ENCODE measurements around the gene RAB20.

The RAB20 gene

DNA sequence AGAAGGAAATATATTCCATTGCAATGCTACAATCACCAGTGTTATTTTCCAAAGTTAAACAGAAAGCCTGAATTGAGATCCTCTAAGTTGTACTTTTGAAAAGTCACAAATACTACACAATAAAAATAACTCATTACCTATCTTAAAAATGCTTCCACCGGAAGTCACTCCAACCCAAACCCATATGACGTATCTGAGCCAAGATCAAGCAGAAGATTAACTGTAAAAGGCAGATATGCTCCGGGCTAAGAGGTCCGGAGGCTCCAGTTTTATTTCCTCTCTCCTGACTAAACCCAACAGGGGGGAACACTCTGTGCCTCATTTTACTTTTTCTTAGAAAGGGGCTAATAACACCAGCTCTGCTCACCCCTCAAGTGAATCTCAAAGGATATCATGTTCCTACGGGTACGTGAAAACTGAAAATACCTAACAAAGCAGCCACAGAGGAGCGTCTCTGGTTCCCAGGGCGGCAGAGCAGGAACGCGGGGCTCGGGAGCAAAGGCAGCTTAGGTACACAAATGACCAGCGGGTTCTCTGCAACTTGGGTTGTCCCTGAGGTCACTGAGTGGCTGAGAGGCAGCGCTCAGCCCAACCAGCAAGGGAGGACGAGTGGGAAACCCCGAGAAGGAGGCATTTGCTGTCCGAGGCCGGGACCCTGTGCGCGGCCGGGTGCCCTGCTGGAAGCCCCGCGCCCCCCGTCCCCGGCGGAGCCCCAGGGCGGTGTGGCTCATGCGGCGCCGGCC lies 750 bp downstream of the RAB20 start:
- H3K9me2 ChIP-seq (replicated peaks; ENCODE audit: low read depth, low read length) = no peaks in the 10 kb centered on the region
- H2AFZ ChIP-seq (ENCODE audit: low read length) = peak overlapping the region; percentile 85

DNA sequence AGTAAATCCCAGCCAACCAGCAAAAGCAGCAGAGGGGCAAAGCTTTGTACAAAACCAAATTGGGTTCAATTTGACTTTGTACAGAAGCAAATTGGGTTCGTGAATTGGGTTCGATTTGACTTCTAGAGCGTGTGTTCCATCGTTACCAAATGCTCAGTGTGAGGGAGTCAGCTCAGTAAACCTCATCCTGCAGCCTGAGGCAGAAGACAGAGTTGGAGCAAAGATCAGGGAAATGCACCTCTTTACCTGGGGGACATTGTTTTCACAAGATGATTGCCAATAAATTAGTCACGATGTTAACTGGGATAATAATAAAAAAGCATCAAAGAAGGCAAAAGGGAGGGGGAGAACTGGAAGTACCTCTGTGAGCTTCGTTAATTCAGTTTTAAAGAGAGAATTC lies 1.5 kb downstream of the RAB20 start:
- Histone ChIP-seq H3K27me3 (ENCODE audit: insufficient read depth, low read length, poor library complexity, severe bottlenecking) (no peaks in the 10 kb centered on the region), H4K20me1 (ENCODE audit: insufficient read depth, low read length, poor library complexity, severe bottlenecking) (no peaks in the 10 kb centered on the region), H3F3A (ENCODE audit: low read depth) (no peaks in the 10 kb centered on the region), H3K9me3 (ENCODE audit: insufficient read depth, low read depth, low read length) (0 out of 2 replicates have a peak, but pooled peaks cover 6% of the 10 kb centered on the region), H3K9me2 (replicated peaks; ENCODE audit: low read depth, low read length) (no peaks in the 10 kb centered on the region), H3K4me1 (ENCODE audit: insufficient read depth, low read length, poor library complexity, severe bottlenecking) (peaks cover 35% of the 10 kb centered on the region), H3K9ac (ENCODE audit: low read depth, low read length, poor library complexity, severe bottlenecking) (peak overlapping the region; percentile 74), H3K4me3 (ENCODE audit: low read length, poor library complexity, severe bottlenecking) (peak overlapping the region; percentile 79), H2AFZ (ENCODE audit: low read length) (no peak overlapping the region), H3K79me2 (ENCODE audit: insufficient read depth, low read length) (peaks cover 61% of the 10 kb centered on the region), H3K4me2 (ENCODE audit: low read depth, low read length, poor library complexity, severe bottlenecking) (peak overlapping the region; percentile 79), H3K36me3 (ENCODE audit: insufficient read depth, low read length) (no peaks in the 10 kb centered on the region)
- TF ChIP-seq, protein P1, sequence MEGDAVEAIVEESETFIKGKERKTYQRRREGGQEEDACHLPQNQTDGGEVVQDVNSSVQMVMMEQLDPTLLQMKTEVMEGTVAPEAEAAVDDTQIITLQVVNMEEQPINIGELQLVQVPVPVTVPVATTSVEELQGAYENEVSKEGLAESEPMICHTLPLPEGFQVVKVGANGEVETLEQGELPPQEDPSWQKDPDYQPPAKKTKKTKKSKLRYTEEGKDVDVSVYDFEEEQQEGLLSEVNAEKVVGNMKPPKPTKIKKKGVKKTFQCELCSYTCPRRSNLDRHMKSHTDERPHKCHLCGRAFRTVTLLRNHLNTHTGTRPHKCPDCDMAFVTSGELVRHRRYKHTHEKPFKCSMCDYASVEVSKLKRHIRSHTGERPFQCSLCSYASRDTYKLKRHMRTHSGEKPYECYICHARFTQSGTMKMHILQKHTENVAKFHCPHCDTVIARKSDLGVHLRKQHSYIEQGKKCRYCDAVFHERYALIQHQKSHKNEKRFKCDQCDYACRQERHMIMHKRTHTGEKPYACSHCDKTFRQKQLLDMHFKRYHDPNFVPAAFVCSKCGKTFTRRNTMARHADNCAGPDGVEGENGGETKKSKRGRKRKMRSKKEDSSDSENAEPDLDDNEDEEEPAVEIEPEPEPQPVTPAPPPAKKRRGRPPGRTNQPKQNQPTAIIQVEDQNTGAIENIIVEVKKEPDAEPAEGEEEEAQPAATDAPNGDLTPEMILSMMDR (conservative IDR thresholded peaks at IDR 0.05; ENCODE audit: low read length) = no peak

More for the DNA sequence above, 750 bp downstream of the RAB20 start:
- no peaks in the 10 kb centered on the region for H3F3A ChIP-seq (ENCODE audit: low read depth)
- H3K4me2 ChIP-seq (ENCODE audit: low read depth, low read length, poor library complexity, severe bottlenecking) = peak overlapping the region; percentile 79
- H3K27me3 ChIP-seq (ENCODE audit: insufficient read depth, low read length, poor library complexity, severe bottlenecking) = no peaks in the 10 kb centered on the region
- H3K36me3 ChIP-seq (ENCODE audit: insufficient read depth, low read length) = no peaks in the 10 kb centered on the region
- 0 out of 2 replicates have a peak, but pooled peaks cover 6% of the 10 kb centered on the region for H3K9me3 ChIP-seq (ENCODE audit: insufficient read depth, low read depth, low read length)
- H4K20me1 ChIP-seq (ENCODE audit: insufficient read depth, low read length, poor library complexity, severe bottlenecking) = no peaks in the 10 kb centered on the region
- H3K4me3 ChIP-seq (ENCODE audit: low read length, poor library complexity, severe bottlenecking) = peak overlapping the region; percentile 79
- peaks cover 41% of the 10 kb centered on the region for H3K4me1 ChIP-seq (ENCODE audit: insufficient read depth, low read length, poor library complexity, severe bottlenecking)
- H3K9ac ChIP-seq (ENCODE audit: low read depth, low read length, poor library complexity, severe bottlenecking) = peak overlapping the region; percentile 74
- no peak for TF ChIP-seq EZH2phosphoT487 (IDR thresholded peaks at IDR 0.05; ENCODE audit: borderline replicate concordance)
- TF ChIP-seq, protein P1 (conservative IDR thresholded peaks at IDR 0.05; ENCODE audit: low read length) = no peak
- peaks cover 53% of the 10 kb centered on the region for H3K79me2 ChIP-seq (ENCODE audit: insufficient read depth, low read length)

DNA sequence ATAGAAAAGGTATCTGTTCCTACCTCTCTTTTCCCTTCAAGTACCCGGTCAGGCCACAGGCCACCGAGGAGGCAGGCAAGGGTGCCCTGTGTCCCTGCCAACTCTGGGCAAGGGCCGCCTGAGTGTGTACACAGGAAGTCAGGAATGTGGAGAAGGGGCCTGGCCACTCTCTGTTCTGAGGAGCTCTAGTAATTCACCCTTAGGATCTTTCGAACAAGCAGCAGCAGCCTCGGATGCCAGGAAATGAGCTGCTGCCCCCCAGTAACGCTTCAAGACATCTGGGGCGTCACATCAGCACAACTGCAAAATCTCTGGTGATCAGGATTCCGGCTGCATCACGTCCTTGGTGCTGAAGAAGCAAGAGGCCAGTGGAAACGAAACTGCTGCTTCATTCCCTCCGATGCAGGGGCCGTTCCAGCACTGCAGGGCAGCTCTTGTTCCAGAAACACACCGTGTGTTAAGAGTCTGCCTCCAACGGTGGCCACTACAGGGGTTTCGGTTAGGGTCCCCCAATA lies 2.0 kb downstream of the RAB20 start:
- Histone ChIP-seq H3K4me3 (ENCODE audit: low read length, poor library complexity, severe bottlenecking) (peak overlapping the region; percentile 79), H3K4me1 (ENCODE audit: insufficient read depth, low read length, poor library complexity, severe bottlenecking) (peaks cover 30% of the 10 kb centered on the region), H3F3A (ENCODE audit: low read depth) (no peaks in the 10 kb centered on the region), H3K9ac (ENCODE audit: low read depth, low read length, poor library complexity, severe bottlenecking) (peak overlapping the region; percentile 74), H4K20me1 (ENCODE audit: insufficient read depth, low read length, poor library complexity, severe bottlenecking) (no peaks in the 10 kb centered on the region), H3K36me3 (ENCODE audit: insufficient read depth, low read length) (no peaks in the 10 kb centered on the region), H3K4me2 (ENCODE audit: low read depth, low read length, poor library complexity, severe bottlenecking) (peak overlapping the region; percentile 79), H2AFZ (ENCODE audit: low read length) (no peak overlapping the region), H3K9me2 (replicated peaks; ENCODE audit: low read depth, low read length) (no peaks in the 10 kb centered on the region), H3K79me2 (ENCODE audit: insufficient read depth, low read length) (peaks cover 66% of the 10 kb centered on the region), H3K27me3 (ENCODE audit: insufficient read depth, low read length, poor library complexity, severe bottlenecking) (no peaks in the 10 kb centered on the region), H3K9me3 (ENCODE audit: insufficient read depth, low read depth, low read length) (0 out of 2 replicates have a peak, but pooled peaks cover 6% of the 10 kb centered on the region)
- TF ChIP-seq, protein P1 (conservative IDR thresholded peaks at IDR 0.05; ENCODE audit: low read length) = no peak
- no peak for TF ChIP-seq EZH2phosphoT487 (IDR thresholded peaks at IDR 0.05; ENCODE audit: borderline replicate concordance)
